HFFc6 (cell line): ENCODE measurements around the gene DNLZ. TPM values are rescaled to one million over a fixed set of nuclear protein-coding genes. Genes with fewer than 3 reads are reported as not detected.

Source experiments
- DNase-seq: peaks from one replicate; pipeline ENCODE4 v3.0.0-alpha.2; 2018
- H3K27ac Mint-ChIP-seq: 2 replicates; pipeline ENCODE4 v1.8.0; 2020; ENCODE audit warnings: mild to moderate bottlenecking, mixed read lengths
- H3K27me3 Mint-ChIP-seq: 2 replicates; pipeline ENCODE4 v1.8.0; 2021; ENCODE audit warnings: mild to moderate bottlenecking, moderate library complexity, mixed read lengths; ENCODE audit not compliant: insufficient read depth
- H3K36me3 Mint-ChIP-seq: 2 replicates; pipeline ENCODE4 v1.8.0; 2021; ENCODE audit warnings: low read depth, mixed read lengths
- H3K4me1 Mint-ChIP-seq: 2 replicates; pipeline ENCODE4 v1.8.0; 2020; ENCODE audit warnings: low read depth, mixed read lengths
- H3K4me3 Mint-ChIP-seq: 2 replicates; pipeline ENCODE4 v1.8.0; 2020; ENCODE audit warnings: mild to moderate bottlenecking, moderate library complexity, mixed read lengths
- H3K9me3 Mint-ChIP-seq: 2 replicates; pipeline ENCODE4 v1.8.0; 2020; ENCODE audit warnings: mild to moderate bottlenecking, mixed read lengths
- CTCF ChIP-seq: fragments of 200-600 bp; sonication (generic); IDR thresholded peaks from 2 replicates; pipeline ENCODE4 v1.5.0; 2021; ENCODE audit warnings: antibody characterized with exemption, mild to moderate bottlenecking
- total RNA-seq, 6 experiments: library from RNA; stranded (reverse); fragmentation: NEBNext Ultra II Directional; extraction: Animal tissue kit (Norgen Biotek cat#: 25700); gene quantifications; 2 replicates in 1 of 6; 3 replicates in 5 of 6; pipeline ENCODE4 v1.2.3, GENCODE V29; 2021

Gene DNLZ
- total RNA-seq, 6 experiments from 2014 or later, result 28.5 to 33.3 (median 30.4) TPM

- H3K36me3 Mint-ChIP-seq, result no peaks in the 10 kb centered on the region; the same call in 1 of the 2 replicates
- no peak for TF ChIP-seq CTCF
- peaks cover under 1% of the 10 kb centered on the region; the same call in 1 of the 2 replicates for H3K4me1 Mint-ChIP-seq
- H3K4me3 Mint-ChIP-seq, result no peak overlapping the region
- DNase-seq, result no peak
- H3K9me3 Mint-ChIP-seq, result no peaks in the 10 kb centered on the region
- H3K27ac Mint-ChIP-seq, result no peak overlapping the region
- H3K27me3 Mint-ChIP-seq, result peaks cover 2% of the 10 kb centered on the region; the same call in 1 of the 2 replicates
These were observed 14.8 kb upstream of the DNLZ start for GRCh38 chr9:136378170-136379002.

- peaks cover 9% of the 10 kb centered on the region for H3K4me1 Mint-ChIP-seq
- TF ChIP-seq CTCF, result no peak
- H3K4me3 Mint-ChIP-seq, result no peak overlapping the region
- H3K27ac Mint-ChIP-seq, result no peak overlapping the region
- no peaks in the 10 kb centered on the region; the same call in 1 of the 2 replicates for H3K36me3 Mint-ChIP-seq
- no peak for DNase-seq
- peaks cover 2% of the 10 kb centered on the region; the same call in 1 of the 2 replicates for H3K27me3 Mint-ChIP-seq
- no peaks in the 10 kb centered on the region for H3K9me3 Mint-ChIP-seq
These were observed 14.0 kb upstream of the DNLZ start for GRCh38 chr9:136377341-136378169.

- 0 out of 2 replicates have a peak, but pooled peaks cover 2% of the 10 kb centered on the region for H3K27me3 Mint-ChIP-seq
- no peaks in the 10 kb centered on the region for H3K9me3 Mint-ChIP-seq
- H3K4me3 Mint-ChIP-seq, result no peak overlapping the region
- no peak for DNase-seq
- no peak for TF ChIP-seq CTCF
- peaks cover 13% of the 10 kb centered on the region for H3K4me1 Mint-ChIP-seq
- no peaks in the 10 kb centered on the region; the same call in 1 of the 2 replicates for H3K36me3 Mint-ChIP-seq
- H3K27ac Mint-ChIP-seq, result no peak overlapping the region
These were observed 12.9 kb upstream of the DNLZ start for GRCh38 chr9:136376457-136376856.

DNA sequence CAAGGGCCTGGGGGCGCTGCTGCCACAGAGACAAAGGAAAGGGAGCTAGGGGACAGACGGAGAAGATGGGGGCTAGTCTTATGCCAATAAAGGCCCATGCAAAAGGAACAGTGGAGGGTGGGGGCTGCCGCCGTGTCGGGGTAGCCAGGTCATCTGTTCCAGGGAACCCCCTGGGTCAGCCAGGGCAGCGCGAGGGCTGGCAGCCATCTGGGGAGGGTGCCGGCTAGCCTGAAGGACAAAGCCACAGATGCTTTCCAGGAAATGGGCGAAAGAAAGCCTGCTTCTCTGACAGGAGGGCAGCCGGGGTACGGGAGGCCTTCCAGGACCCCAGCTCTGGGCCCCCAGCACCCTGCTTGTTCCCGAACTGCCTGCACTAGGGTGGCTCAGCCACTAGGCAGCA, 11.6 kb upstream of the DNLZ start:
- Mint-ChIP-seq H3K9me3 (no peaks in the 10 kb centered on the region), H3K36me3 (no peaks in the 10 kb centered on the region; the same call in 1 of the 2 replicates), H3K4me3 (no peak overlapping the region), H3K27ac (no peak overlapping the region), H3K27me3 (0 out of 2 replicates have a peak, but pooled peaks cover 2% of the 10 kb centered on the region), H3K4me1 (peaks cover 13% of the 10 kb centered on the region)
- DNase-seq, result no peak
- peak; percentile 11; the same call in 1 of the 2 replicates for TF ChIP-seq CTCF

DNA sequence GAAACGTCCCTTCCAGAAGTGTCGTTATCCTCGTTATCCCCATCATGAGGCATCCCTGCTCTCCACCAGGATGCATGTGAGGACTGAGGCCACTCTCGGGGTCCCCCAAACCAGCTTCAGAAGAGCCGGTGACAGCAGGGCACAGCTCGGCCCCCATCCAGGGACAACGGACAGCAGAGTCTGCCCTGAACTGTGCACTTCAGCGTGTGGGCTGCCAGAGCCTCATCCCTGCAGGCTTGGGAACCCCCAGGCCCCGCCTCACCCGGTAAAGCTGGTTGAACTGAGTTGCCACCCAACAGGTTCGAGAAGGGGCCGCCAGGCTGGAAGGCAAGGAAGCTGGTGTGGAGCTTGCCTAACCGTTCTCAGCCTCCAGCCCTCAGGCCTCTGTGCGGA, 10.6 kb upstream of the DNLZ start:
- Mint-ChIP-seq H3K36me3 (no peaks in the 10 kb centered on the region; the same call in 1 of the 2 replicates), H3K27ac (no peak overlapping the region), H3K9me3 (no peaks in the 10 kb centered on the region), H3K4me1 (peaks cover 13% of the 10 kb centered on the region), H3K27me3 (0 out of 2 replicates have a peak, but pooled peaks cover 2% of the 10 kb centered on the region), H3K4me3 (no peak overlapping the region)
- no peak for TF ChIP-seq CTCF
- no peak for DNase-seq
